Sigmoid colon (tissue), 7 donors: ENCODE data around the gene HMGCS1. TPM values are rescaled to one million over a fixed set of nuclear protein-coding genes. Genes with fewer than 3 reads are reported as not detected.
A peak's percentile ranks its signal among the peaks of the same experiment; 100 is the strongest.

Experiments used
- DNase-seq: peaks from one replicate; pipeline ENCODE4 v3.0.0-alpha.2; 2019
- H3K27ac ChIP-seq, 4 donors: fragments of 200-600 bp; sonication (generic); one replicate each; pipeline ENCODE4 v1.5.1; 2016 to 2019; ENCODE audit warnings: mild to moderate bottlenecking in 1 of 4
- H3K27me3 ChIP-seq, 3 donors: fragments of 200-600 bp; sonication (generic); one replicate each; pipeline ENCODE4 v1.5.1; 2019; ENCODE audit warnings: mild to moderate bottlenecking in 1 of 3
- H3K36me3 ChIP-seq, 4 donors: fragments of 200-600 bp; sonication (generic); one replicate each; pipeline ENCODE4 v1.5.1; 2016 to 2019
- H3K4me1 ChIP-seq, 4 donors: fragments of 200-600 bp; sonication (generic); one replicate each; pipeline ENCODE4 v1.5.1; 2017 to 2019
- H3K4me3 ChIP-seq, 4 donors: fragments of 200-600 bp; sonication (generic); one replicate each; pipeline ENCODE4 v1.5.1; 2017 to 2019; ENCODE audit warnings: mild to moderate bottlenecking in 2 of 4, moderate library complexity in 1 of 4
- H3K9me3 ChIP-seq, 4 donors: fragments of 200-600 bp in 3 of 4; sonication (generic) in 3 of 4; one replicate each; pipeline versions ENCODE4 v1.5.1 to v1.6.1; 2013 to 2019
- EP300 ChIP-seq, 4 donors: sonication (generic); formaldehyde crosslinking; IDR thresholded peaks; one replicate each; pipeline ENCODE4 v1.6.1; 2017; ENCODE audit warnings: antibody characterized with exemption in 4 of 4
- POLR2A ChIP-seq, 2 donors: fragments of 450-650 bp; IDR thresholded peaks; one replicate each; pipeline ENCODE4 v1.6.1; 2016; ENCODE audit warnings: antibody characterized with exemption in 2 of 2, mild to moderate bottlenecking in 2 of 2, moderate library complexity in 2 of 2
- POLR2AphosphoS5 ChIP-seq, 4 donors: sonication (generic); formaldehyde crosslinking; IDR thresholded peaks; one replicate each; pipeline ENCODE4 v1.6.1; 2017; ENCODE audit warnings: antibody characterized with exemption in 4 of 4
- WGBS, 2 donors: extraction: QIAGEN DNeasy Blood & Tissue Kit; methylation state at CpG; one replicate each; pipeline ENCODE4 v1.1.7; 2013; 5-methylcytosine and 5-hydroxymethylcytosine counted together
- intact Hi-C: fragments of 100-400 bp; cut with DNase I; formaldehyde crosslinking; loops from one replicate; pipeline ENCODE4 v1.15.1; 2023
- polyA plus RNA-seq, 3 donors: library from polyadenylated mRNA; stranded (reverse); fragments of 200-250 nt; gene quantifications; one replicate each; pipeline ENCODE4 v1.2.3, GENCODE V29; 2013
- total RNA-seq, 4 donors: library from RNA; depleted of rRNA; stranded (reverse); fragments of >200 nt; gene quantifications; one replicate each; pipeline ENCODE4 v1.1.0, GENCODE V29; 2016
- TF ChIP-seq, protein P1 (sequence below), 4 experiments: fragments of 450-650 bp in 3 of 4; fragments of 200-600 bp in 1 of 4; IDR thresholded peaks; one replicate each; pipeline ENCODE4 v1.5.1; 2016 to 2019; ENCODE audit warnings: antibody characterized with exemption in 4 of 4, mild to moderate bottlenecking in 3 of 4, moderate library complexity in 2 of 4
- donor health status: healthy with polysubstance abuse.
- donor health status: Bipolar disorder and iron deficiency.
- donor health status: healthy.

Gene HMGCS1
- total and polyA plus RNA-seq, 7 donors, result 13.0 to 132 (median 20.7) TPM

DNA sequence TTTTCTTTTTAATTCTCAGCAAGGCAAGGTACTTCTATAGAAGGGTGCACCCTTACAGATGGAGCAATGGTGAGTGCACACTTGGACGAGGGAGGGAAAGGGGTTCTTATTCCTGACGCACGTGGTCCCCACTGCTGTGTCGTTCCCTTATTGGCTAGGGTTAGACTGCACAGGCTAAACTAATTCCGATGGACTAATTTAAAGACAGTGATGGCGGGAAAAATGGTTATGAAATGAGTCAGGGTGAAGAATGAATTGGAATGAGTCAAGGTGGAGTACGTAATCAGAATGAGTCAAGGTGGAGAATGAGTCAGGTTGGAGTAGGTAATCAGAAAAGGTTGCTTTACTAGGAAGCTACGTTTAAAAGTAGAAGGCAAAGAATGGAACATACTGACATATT is 2.1 kb upstream of the HMGCS1 start:
- Histone ChIP-seq H3K4me3 (no peak overlapping the region), H3K9me3 (no peaks in the 10 kb centered on the region), H3K36me3 (no peaks in the 10 kb centered on the region), H3K4me1 (peaks cover 0 to 20% (median 13%) of the 10 kb centered on the region in 4 donors), H3K27ac (no peak overlapping the region), H3K27me3 (no peaks in the 10 kb centered on the region)
- 83 to 88% methylated on average over 8 of the region's 8 CpGs for WGBS, 2 donors
- intact Hi-C loops, result loop anchor here (10.0 kb wide), 3 partner anchors 200 to 820 kb away; partner anchors contain the start of gene C5orf34
- no peak for DNase-seq
- TF ChIP-seq, protein P1, sequence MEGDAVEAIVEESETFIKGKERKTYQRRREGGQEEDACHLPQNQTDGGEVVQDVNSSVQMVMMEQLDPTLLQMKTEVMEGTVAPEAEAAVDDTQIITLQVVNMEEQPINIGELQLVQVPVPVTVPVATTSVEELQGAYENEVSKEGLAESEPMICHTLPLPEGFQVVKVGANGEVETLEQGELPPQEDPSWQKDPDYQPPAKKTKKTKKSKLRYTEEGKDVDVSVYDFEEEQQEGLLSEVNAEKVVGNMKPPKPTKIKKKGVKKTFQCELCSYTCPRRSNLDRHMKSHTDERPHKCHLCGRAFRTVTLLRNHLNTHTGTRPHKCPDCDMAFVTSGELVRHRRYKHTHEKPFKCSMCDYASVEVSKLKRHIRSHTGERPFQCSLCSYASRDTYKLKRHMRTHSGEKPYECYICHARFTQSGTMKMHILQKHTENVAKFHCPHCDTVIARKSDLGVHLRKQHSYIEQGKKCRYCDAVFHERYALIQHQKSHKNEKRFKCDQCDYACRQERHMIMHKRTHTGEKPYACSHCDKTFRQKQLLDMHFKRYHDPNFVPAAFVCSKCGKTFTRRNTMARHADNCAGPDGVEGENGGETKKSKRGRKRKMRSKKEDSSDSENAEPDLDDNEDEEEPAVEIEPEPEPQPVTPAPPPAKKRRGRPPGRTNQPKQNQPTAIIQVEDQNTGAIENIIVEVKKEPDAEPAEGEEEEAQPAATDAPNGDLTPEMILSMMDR (IDR thresholded peaks at IDR 0.05), result no peak

DNA sequence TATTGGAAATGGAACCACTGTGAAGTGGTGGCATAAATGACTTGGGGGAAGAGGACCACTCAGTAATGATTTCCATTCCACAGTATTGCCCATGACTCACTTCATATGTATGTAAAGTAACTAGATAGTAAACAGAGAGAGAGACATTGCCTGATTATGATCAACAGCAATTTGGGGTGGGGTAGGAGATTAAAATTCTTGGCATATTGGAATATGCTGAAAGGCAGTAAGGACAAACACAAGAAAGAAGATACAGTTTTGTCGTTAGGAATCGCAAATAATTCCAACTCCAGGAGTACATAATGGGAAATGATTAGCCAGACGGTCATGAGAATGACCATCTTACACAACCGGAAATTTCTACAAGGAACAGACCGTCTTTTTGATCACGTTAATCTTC is 1.5 kb upstream of the HMGCS1 start:
- Histone ChIP-seq H3K4me3 (no peak overlapping the region), H3K27me3 (no peaks in the 10 kb centered on the region), H3K9me3 (no peaks in the 10 kb centered on the region), H3K27ac (no peak overlapping the region), H3K4me1 (peaks cover 0 to 25% (median 16%) of the 10 kb centered on the region in 4 donors), H3K36me3 (no peaks in the 10 kb centered on the region)
- TF ChIP-seq POLR2AphosphoS5 (IDR thresholded peaks at IDR 0.05), result no peak
- TF ChIP-seq, protein P1 (IDR thresholded peaks at IDR 0.05), result no peak
- TF ChIP-seq EP300 (IDR thresholded peaks at IDR 0.05), result no peak
- TF ChIP-seq POLR2A (IDR thresholded peaks at IDR 0.05), result no peak
- intact Hi-C loops, result loop anchor here (5.0 to 10.0 kb wide), 6 partner anchors 122 to 820 kb away; partner anchors contain the start of genes C5orf34, NIM1K and ZNF131
- DNase-seq, result no peak
- WGBS, 2 donors, result 97% methylated on average over 6 of the region's 6 CpGs

DNA sequence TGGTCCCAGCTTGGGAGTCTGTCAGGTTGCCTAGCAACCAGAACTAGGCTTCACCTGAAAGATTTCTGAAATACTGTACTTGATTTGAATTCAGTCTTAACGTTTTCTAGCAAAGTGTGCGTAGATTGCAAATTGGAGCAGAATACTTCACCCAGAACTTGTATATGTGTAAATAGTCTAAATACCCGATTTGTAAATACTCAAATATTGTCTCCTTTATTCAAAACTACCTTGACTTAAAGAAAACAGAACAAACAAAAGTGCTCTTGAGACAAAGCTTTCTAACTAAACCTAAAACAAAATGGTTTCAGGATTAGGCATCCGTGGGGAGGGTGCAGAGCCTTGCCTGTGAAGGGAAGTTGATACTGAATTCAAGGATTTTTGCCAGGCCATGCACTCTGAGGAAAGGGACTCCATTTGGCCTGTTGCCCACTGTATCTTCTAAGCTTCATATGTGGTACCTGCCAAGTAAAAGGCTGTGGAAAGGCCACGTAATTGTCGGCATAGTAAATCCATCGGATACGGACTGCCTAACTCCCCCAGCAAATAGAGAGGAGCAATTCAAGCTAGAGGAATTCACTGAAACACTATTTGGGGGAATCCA is 744 bp upstream of the HMGCS1 start:
- H3K27ac ChIP-seq, result peak overlapping the region; percentile 87 to 94 (median 89)
- H3K9me3 ChIP-seq, result no peaks in the 10 kb centered on the region
- no peaks in the 10 kb centered on the region for H3K27me3 ChIP-seq
- WGBS, 2 donors, result 61% methylated on average over 8 of the region's 8 CpGs
- intact Hi-C loops, result loop anchor here (2.0 to 10.0 kb wide), 7 partner anchors 122 to 819 kb away; partner anchors contain the start of genes C5orf34, NIM1K and ZNF131
- no peak for DNase-seq
- peaks cover 0 to 28% (median 18%) of the 10 kb centered on the region in 4 donors for H3K4me1 ChIP-seq
- TF ChIP-seq POLR2A (IDR thresholded peaks at IDR 0.05) (no peak), POLR2AphosphoS5 (IDR thresholded peaks at IDR 0.05) (no peak), EP300 (IDR thresholded peaks at IDR 0.05) (no peak)
- TF ChIP-seq, protein P1 (IDR thresholded peaks at IDR 0.05), result no peak
- no peaks in the 10 kb centered on the region for H3K36me3 ChIP-seq
- H3K4me3 ChIP-seq, result peak overlapping the region; percentile 58 to 89 (median 75)

DNA sequence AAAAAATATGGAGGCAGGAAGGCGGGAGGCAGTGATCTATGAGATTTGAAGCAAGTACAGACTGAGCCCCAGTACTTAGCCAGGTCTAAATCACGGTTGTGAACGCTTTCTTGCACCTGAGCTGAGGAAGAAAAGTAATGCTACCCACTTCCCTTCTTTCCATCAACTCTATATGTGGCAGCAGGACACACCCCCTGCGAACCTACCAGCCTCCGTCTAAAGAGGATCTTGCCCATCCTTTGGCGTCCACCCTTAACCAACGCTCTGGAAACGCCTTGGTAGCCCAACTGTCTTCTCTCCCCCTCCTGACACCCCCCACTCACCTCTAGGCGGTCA is 545 bp downstream of the HMGCS1 start:
- Histone ChIP-seq H3K9me3 (no peaks in the 10 kb centered on the region), H3K27ac (peak overlapping the region; percentile 87 to 94 (median 89)), H3K27me3 (no peaks in the 10 kb centered on the region), H3K4me1 (peaks cover 0 to 28% (median 18%) of the 10 kb centered on the region in 4 donors), H3K36me3 (no peaks in the 10 kb centered on the region), H3K4me3 (peak overlapping the region; percentile 58 to 89 (median 75))
- DNase-seq, result no peak
- TF ChIP-seq, protein P1 (IDR thresholded peaks at IDR 0.05), result no peak
- TF ChIP-seq EP300 (IDR thresholded peaks at IDR 0.05) (no peak), POLR2AphosphoS5 (IDR thresholded peaks at IDR 0.05) (no peak)
- intact Hi-C loops, result loop anchor here (2.0 to 10.0 kb wide), 7 partner anchors 120 to 818 kb away; partner anchors contain the start of genes C5orf34, NIM1K and ZNF131
- WGBS, 2 donors, result 3 to 5% methylated on average over 9 of the region's 9 CpGs
